Measurements from ENCODE around the gene IL1R2. TPM values are rescaled to one million over a fixed set of nuclear protein-coding genes. Genes with fewer than 3 reads are reported as not detected.

IL1R2 gene
- total and polyA plus RNA-seq, 2 of the 13 experiments (the other 11 are each of a cell fraction or from before 2014, with no cell fraction given): 3.6 to 7.3 TPM

DNA sequence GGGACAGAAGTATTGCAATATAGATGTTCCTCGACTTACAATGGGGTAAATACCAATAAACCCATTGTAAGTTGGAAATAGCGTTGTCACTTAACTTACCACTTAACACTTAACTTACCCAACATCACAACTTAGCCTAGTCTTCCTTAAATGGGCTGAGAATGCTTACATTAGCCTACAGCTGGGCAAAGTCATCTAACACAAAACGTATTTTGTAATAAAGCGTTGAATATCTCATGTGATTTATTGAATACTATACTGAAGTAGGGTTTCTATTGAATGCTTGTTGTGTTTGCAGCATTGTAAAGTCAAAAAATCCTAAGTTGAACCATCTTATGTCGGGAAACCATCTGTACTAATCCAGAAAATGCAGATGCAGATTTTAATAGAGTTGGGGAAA, 23.6 kb downstream of the IL1R2 start:
- intact Hi-C loops (cut with micrococcal nuclease; ENCODE audit: unreplicated experiment) (no loop called here), in situ Hi-C loops (cut with HindIII; ENCODE audit: extremely low pct_ligation_motif_present, low pct_unique_long_range_greater_than_20kb) (no loop called here)
- Histone ChIP-seq H3K27ac (ENCODE audit: extremely low read length, insufficient read depth, low read length) (no peak overlapping the region), H3K9ac (ENCODE audit: insufficient read depth, low read depth, low read length) (no peak overlapping the region), H3K36me3 (replicated peaks in 1 of 2; ENCODE audit: control insufficient read depth in 1 of 2, insufficient read depth in 2 of 2, low read length in 2 of 2) (no peaks in the 10 kb centered on the region), H4K20me1 (ENCODE audit: insufficient read depth, low read length) (no peaks in the 10 kb centered on the region), H3K9me3 (ENCODE audit: low read length) (peaks cover 5% of the 10 kb centered on the region; the same call in 1 of the 2 replicates), H3K4me2 (ENCODE audit: low read depth, low read length) (no peak overlapping the region), H2AFZ (ENCODE audit: low read length) (no peak overlapping the region), H3K27me3 (ENCODE audit: control insufficient read depth in 1 of 2, insufficient read depth in 2 of 2, low read length in 2 of 2) (no peaks in the 10 kb centered on the region), H3K4me1 (ENCODE audit: insufficient read depth, low read length) (peaks cover 4% of the 10 kb centered on the region), H3K79me2 (ENCODE audit: insufficient read depth, low read length) (no peaks in the 10 kb centered on the region), H3K4me3 (replicated peaks in 1 of 3; ENCODE audit: insufficient read depth in 1 of 3, low read depth in 2 of 3, low read length in 3 of 3) (no peak overlapping the region)
- ATAC-seq: no peak
- BruUV-seq (replicated peaks): no TSS peak
- FAIRE-seq: no peak
- no peak for DNase-seq (ENCODE audit: low spot score)
- whole genome bisulfite sequencing (ENCODE audit: low lambda C conversion rate): 75% methylated on average over 5 of the region's 5 CpGs
- ChIA-PET POLR2A (no interaction called here), CTCF (ENCODE audit: low intra/inter-chr PET ratio, low total read pairs) (no interaction called here)
- TF ChIP-seq TARDBP (CRISPR knock-in tag; IDR thresholded peaks at IDR 0.05) (no peak), ZNF224 (CRISPR knock-in tag; IDR thresholded peaks at IDR 0.05) (no peak), NFKBIZ (CRISPR knock-in tag; IDR thresholded peaks at IDR 0.05) (no peak), TIGD3 (CRISPR knock-in tag; IDR thresholded peaks at IDR 0.05; ENCODE audit: borderline replicate concordance) (no peak), PBX3 (CRISPR knock-in tag; IDR thresholded peaks at IDR 0.05; ENCODE audit: borderline replicate concordance) (no peak), TOPORS (CRISPR knock-in tag; IDR thresholded peaks at IDR 0.05) (no peak), NFRKB (IDR thresholded peaks at IDR 0.05) (no peak), XRCC5 (optimal IDR thresholded peaks at IDR 0.05; ENCODE audit: low read length) (no peak), YEATS2 (CRISPR knock-in tag; IDR thresholded peaks at IDR 0.05; ENCODE audit: borderline replicate concordance) (no peak), ZHX2 (IDR thresholded peaks at IDR 0.05; ENCODE audit: low read depth) (no peak), ZHX2 (CRISPR knock-in tag; IDR thresholded peaks at IDR 0.05; ENCODE audit: borderline replicate concordance) (no peak), ZNF546 (CRISPR knock-in tag; conservative IDR thresholded peaks at IDR 0.05) (no peak), ZNF572 (CRISPR knock-in tag; IDR thresholded peaks at IDR 0.05) (no peak), ZNF563 (CRISPR knock-in tag; IDR thresholded peaks at IDR 0.05) (no peak), DPF2 (CRISPR knock-in tag; IDR thresholded peaks at IDR 0.05; ENCODE audit: borderline replicate concordance, low read depth) (no peak), ZSCAN20 (CRISPR knock-in tag; IDR thresholded peaks at IDR 0.05; ENCODE audit: borderline replicate concordance) (no peak)
- TF ChIP-seq, protein P1, sequence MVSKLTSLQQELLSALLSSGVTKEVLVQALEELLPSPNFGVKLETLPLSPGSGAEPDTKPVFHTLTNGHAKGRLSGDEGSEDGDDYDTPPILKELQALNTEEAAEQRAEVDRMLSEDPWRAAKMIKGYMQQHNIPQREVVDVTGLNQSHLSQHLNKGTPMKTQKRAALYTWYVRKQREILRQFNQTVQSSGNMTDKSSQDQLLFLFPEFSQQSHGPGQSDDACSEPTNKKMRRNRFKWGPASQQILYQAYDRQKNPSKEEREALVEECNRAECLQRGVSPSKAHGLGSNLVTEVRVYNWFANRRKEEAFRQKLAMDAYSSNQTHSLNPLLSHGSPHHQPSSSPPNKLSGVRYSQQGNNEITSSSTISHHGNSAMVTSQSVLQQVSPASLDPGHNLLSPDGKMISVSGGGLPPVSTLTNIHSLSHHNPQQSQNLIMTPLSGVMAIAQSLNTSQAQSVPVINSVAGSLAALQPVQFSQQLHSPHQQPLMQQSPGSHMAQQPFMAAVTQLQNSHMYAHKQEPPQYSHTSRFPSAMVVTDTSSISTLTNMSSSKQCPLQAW (CRISPR knock-in tag; IDR thresholded peaks at IDR 0.05): no peak
